Measurements from ENCODE around the gene HGS.

DNA sequence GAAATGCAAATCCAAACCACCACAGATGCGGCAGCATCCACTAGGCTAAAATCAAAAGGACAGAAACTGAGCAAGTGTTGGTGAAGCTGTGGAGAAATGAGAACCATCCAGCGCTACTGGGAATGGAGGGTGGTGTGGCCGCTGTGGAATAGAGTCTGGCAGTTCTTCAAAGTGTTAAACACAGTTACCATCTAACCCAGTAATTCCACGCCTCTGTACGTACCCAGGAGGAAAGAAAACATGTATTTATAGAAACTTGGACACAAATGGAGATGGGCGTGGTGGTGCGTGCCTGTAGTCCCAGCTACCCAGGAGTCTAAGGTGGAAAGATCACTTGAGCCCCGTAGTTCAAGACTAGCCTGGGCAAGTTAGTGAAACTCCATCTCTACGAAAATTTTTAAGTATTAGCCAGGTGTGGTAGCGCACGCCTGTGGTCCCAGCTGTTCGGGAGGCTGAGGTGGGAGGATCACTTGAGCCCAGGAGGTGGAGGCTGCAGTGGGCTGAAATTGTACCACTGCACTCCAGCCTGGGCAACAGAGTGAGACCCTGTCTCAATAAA is 39.9 kb downstream of the HGS start:
- TF ChIP-seq TAF1 (IDR thresholded peaks at IDR 0.05; ENCODE audit: low read depth, low read length) (no peak), POLR2AphosphoS5 (IDR thresholded peaks at IDR 0.05; ENCODE audit: low read depth, low read length) (no peak), POLR2A (IDR thresholded peaks at IDR 0.05; ENCODE audit: low read depth, low read length) (no peak)
